BJ (cell line): ENCODE results near the gene CDR2. TPM values are rescaled to one million over a fixed set of nuclear protein-coding genes. Genes with fewer than 3 reads are reported as not detected.

ENCODE experiments used
- CTCF ChIA-PET: fragments of 350-600 bp; formaldehyde crosslinking; extraction: SDS; loops from one replicate; lab custom pipeline; 2021; ENCODE audit warnings: antibody characterized with exemption, inconsistent platforms; lab: Yijun Ruan, JAX
- POLR2A ChIA-PET: fragments of 300-600 bp; sonication (Branson Sonifier 250); formaldehyde crosslinking; extraction: SDS; loops from one replicate; lab custom pipeline; 2021; ENCODE audit warnings: antibody characterized with exemption; lab: Charles Lee
- DNase-seq: peaks from one replicate; pipeline ENCODE4 v3.0.0-alpha.2; 2011; ENCODE audit warnings: low read depth
- H3K27me3 ChIP-seq: 2 replicates; pipeline ENCODE4 v1.6.0; 2011; ENCODE audit warnings: low read length; ENCODE audit not compliant: control insufficient read depth, insufficient read depth
- H3K36me3 ChIP-seq: 2 replicates; pipeline ENCODE4 v1.5.1; 2011; ENCODE audit warnings: low read length; ENCODE audit not compliant: control insufficient read depth, insufficient read depth
- H3K4me3 ChIP-seq: 2 replicates; pipeline ENCODE4 v1.5.1; 2011; ENCODE audit warnings: low read depth, mild to moderate bottlenecking, control low read depth, low read length
- CTCF ChIP-seq: IDR thresholded peaks from 2 replicates; pipeline ENCODE4 v1.5.1; 2011; ENCODE audit warnings: low read depth, mild to moderate bottlenecking, control low read depth, inconsistent platforms, low read length, moderate library complexity; ENCODE audit not compliant: insufficient read depth
- polyA plus RNA-seq: library from polyadenylated mRNA; depleted of rRNA; stranded (reverse); fragments of >200 nt; gene quantifications from 2 replicates; pipeline ENCODE4 v1.2.3, GENCODE V29; 2011

Gene CDR2
- polyA plus RNA-seq, 1 experiment, result 41.5 TPM

GRCh38 chr16:22380529-22380928 is 6.1 kb upstream of the CDR2 start:
- ChIA-PET POLR2A (no interaction called here), CTCF (no interaction called here)
- H3K4me3 ChIP-seq, result no peak overlapping the region
- H3K27me3 ChIP-seq, result no peaks in the 10 kb centered on the region
- no peaks in the 10 kb centered on the region for H3K36me3 ChIP-seq
- TF ChIP-seq CTCF, result no peak
- no peak for DNase-seq

GRCh38 chr16:22379656-22380055 is 5.2 kb upstream of the CDR2 start:
- H3K36me3 ChIP-seq, result no peaks in the 10 kb centered on the region
- POLR2A ChIA-PET, result no interaction called here
- CTCF ChIA-PET, result no interaction called here
- no peak for TF ChIP-seq CTCF
- H3K27me3 ChIP-seq, result no peaks in the 10 kb centered on the region
- no peak for DNase-seq
- no peak overlapping the region for H3K4me3 ChIP-seq

- H3K27me3 ChIP-seq, result no peaks in the 10 kb centered on the region
- CTCF ChIA-PET, result interaction anchor here (0.6 kb wide), 1 partner anchor 21 kb away, joined by 3 read pairs; no protein-coding TSS in a partner anchor
- no peak for TF ChIP-seq CTCF
- POLR2A ChIA-PET, result no interaction called here
- no peaks in the 10 kb centered on the region for H3K36me3 ChIP-seq
- no peak overlapping the region for H3K4me3 ChIP-seq
- no peak for DNase-seq
Measured at GRCh38 chr16:22375963-22376640, 1.7 kb upstream of the CDR2 start.

GRCh38 chr16:22375117-22375962 is 921 bp upstream of the CDR2 start:
- Histone ChIP-seq H3K27me3 (no peaks in the 10 kb centered on the region), H3K36me3 (no peaks in the 10 kb centered on the region), H3K4me3 (peak overlapping the region; percentile 50)
- DNase-seq, result no peak
- TF ChIP-seq CTCF, result no peak
- CTCF ChIA-PET, result no interaction called here
- POLR2A ChIA-PET, result interaction anchor here (0.7 kb wide), 1 partner anchor 50 kb away, joined by 3 read pairs; no protein-coding TSS in a partner anchor

GRCh38 chr16:22373662-22374310 is 633 bp downstream of the CDR2 start:
- no peak for TF ChIP-seq CTCF
- no peak for DNase-seq
- H3K4me3 ChIP-seq, result peak overlapping the region; percentile 50
- POLR2A ChIA-PET, result no interaction called here
- no peaks in the 10 kb centered on the region for H3K27me3 ChIP-seq
- CTCF ChIA-PET, result interaction anchor here (1.8 kb wide), 1 partner anchor 23 kb away, joined by 5 read pairs; no protein-coding TSS in a partner anchor
- no peaks in the 10 kb centered on the region for H3K36me3 ChIP-seq
